Testis (tissue), 3 donors: ENCODE measurements around the gene NBAS. TPM values are rescaled to one million over a fixed set of nuclear protein-coding genes. Genes with fewer than 3 reads are reported as not detected.

Experiments
- DNase-seq: peaks from one replicate; pipeline ENCODE4 v3.0.0-alpha.2; 2019
- H3K27ac ChIP-seq, 2 donors: fragments of 200-600 bp; sonication (generic); one replicate each; pipeline ENCODE4 v1.5.1; 2019
- H3K27me3 ChIP-seq: fragments of 200-600 bp; sonication (generic); one replicate; pipeline ENCODE4 v1.5.1; 2019
- H3K36me3 ChIP-seq: fragments of 200-600 bp; sonication (generic); one replicate; pipeline ENCODE4 v1.5.1; 2017; ENCODE audit warnings: low read depth; ENCODE audit errors: missing control alignments
- H3K4me1 ChIP-seq: fragments of 200-600 bp; sonication (generic); one replicate; pipeline ENCODE4 v1.5.1; 2019
- H3K4me3 ChIP-seq, 2 donors: fragments of 200-600 bp; sonication (generic); one replicate each; pipeline ENCODE4 v1.5.1; 2017 to 2019
- H3K9me3 ChIP-seq: fragments of 200-600 bp; sonication (generic); one replicate; pipeline ENCODE4 v1.5.1; 2017
- CTCF ChIP-seq, 3 experiments: fragments of 450-650 bp in 2 of 3; fragments of 200-600 bp in 1 of 3; sonication (generic) in 1 of 3; IDR thresholded peaks; one replicate each; pipeline ENCODE4 v1.5.1; 2016 to 2019; ENCODE audit warnings: antibody characterized with exemption in 3 of 3, mild to moderate bottlenecking in 2 of 3, moderate library complexity in 1 of 3
- POLR2A ChIP-seq: fragments of 450-650 bp; IDR thresholded peaks from one replicate; pipeline ENCODE4 v1.6.1; 2017; ENCODE audit warnings: antibody characterized with exemption, mild to moderate bottlenecking, moderate library complexity
- WGBS, 2 donors: methylation state at CpG; one replicate each; pipeline ENCODE4 v1.1.5; 2018; 5-methylcytosine and 5-hydroxymethylcytosine counted together
- intact Hi-C: fragments of 100-400 bp; cut with DNase I; formaldehyde crosslinking; loops from one replicate; pipeline ENCODE4 v1.15.1; 2023; ENCODE audit warnings: low total_unique reads
- polyA plus RNA-seq: library from polyadenylated mRNA; stranded (reverse); fragments of 350-450 nt; fragmentation: Illumina TruSeq; extraction: RNeasy Lipid Tissue Mini Kit (QIAGEN cat#74804); gene quantifications from one replicate; pipeline ENCODE4 v1.2.3, GENCODE V29; 2014; ENCODE audit warnings: low read depth, low replicate concordance; ENCODE audit not compliant: insufficient read depth
- total RNA-seq, 2 donors: library from RNA; depleted of rRNA; stranded (reverse); fragments of >200 nt; gene quantifications; one replicate each; pipeline ENCODE4 v1.2.3, GENCODE V29; 2016

Gene NBAS
- total and polyA plus RNA-seq, 3 donors from 2014 or later = 75.8 to 84.2 (median 79.7) TPM

DNA sequence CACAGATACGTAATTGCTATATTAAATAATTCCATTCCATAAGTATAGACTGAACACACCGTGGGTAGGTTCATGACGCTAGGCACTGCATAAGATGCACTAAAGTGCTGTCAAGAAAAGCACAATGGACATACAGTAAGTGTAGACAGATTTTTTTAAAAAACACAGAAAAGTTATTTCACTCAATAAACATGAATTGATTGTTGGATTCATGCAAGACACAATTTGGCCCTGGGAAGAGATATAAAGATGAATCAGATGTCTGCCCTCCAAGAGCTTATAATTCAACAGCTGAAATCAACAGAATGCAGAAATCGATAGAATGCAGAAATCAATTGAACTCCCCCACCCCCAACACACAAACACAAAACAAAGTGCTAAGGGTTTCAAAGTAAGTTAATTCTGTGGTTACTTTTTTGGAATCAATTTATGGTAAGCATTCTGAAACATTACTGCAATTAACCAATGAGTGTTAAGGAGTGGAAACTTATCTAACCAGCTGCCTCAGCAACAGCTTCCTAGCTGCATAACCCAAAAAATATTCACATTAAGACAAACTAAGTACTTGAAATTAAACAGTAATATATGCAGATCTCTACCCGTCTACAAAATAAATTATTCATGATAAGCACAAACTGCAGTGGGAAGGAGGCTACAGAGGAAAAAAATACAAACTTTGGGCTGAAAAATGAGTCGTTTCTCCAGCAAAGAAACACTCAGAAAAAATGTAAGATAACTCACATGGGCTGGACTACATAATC, 1.6 kb downstream of the NBAS start:
- H3K27ac ChIP-seq = no peak overlapping the region
- H3K4me3 ChIP-seq = peak overlapping the region in 1 of 2 donors; percentile 91
- DNase-seq = no peak
- no peak for TF ChIP-seq POLR2A
- TF ChIP-seq CTCF (IDR thresholded peaks at IDR 0.05) = no peak
- H3K9me3 ChIP-seq = no peaks in the 10 kb centered on the region
- WGBS, 2 donors = 43 to 51% methylated on average over 6 of the region's 6 CpGs
- no peaks in the 10 kb centered on the region for H3K36me3 ChIP-seq
- H3K27me3 ChIP-seq = no peaks in the 10 kb centered on the region
- peaks cover 10% of the 10 kb centered on the region for H3K4me1 ChIP-seq
- intact Hi-C loops = no loop called here

DNA sequence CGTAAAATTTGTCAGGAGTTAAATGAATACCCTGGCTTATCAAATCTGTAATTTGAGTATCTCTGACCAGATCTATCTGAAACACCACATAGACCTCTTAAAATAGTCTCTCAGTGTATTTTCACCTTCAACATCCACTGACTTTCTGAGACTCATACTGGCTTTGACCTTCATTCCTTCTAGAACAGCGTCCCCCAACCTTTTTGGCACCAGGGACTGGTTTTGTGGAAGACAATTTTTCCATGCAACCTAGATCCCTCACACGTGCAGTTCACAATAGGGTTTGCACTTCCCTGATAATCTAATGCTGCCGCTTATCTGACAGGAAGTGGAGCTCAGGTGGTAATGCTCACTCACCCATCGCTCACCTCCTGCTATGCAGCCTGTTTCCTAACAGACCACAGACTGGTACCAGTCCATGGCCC, 3.2 kb downstream of the NBAS start:
- no peak for DNase-seq
- WGBS, 2 donors = 69 to 75% methylated on average over 5 of the region's 5 CpGs
- H3K4me1 ChIP-seq = peaks cover 10% of the 10 kb centered on the region
- no peaks in the 10 kb centered on the region for H3K9me3 ChIP-seq
- H3K4me3 ChIP-seq = no peak overlapping the region
- no peak for TF ChIP-seq POLR2A
- TF ChIP-seq CTCF (IDR thresholded peaks at IDR 0.05) = no peak
- no peaks in the 10 kb centered on the region for H3K27me3 ChIP-seq
- intact Hi-C loops = no loop called here
- H3K36me3 ChIP-seq = no peaks in the 10 kb centered on the region
- no peak overlapping the region for H3K27ac ChIP-seq

- Histone ChIP-seq H3K9me3 (no peaks in the 10 kb centered on the region), H3K4me1 (peaks cover 10% of the 10 kb centered on the region), H3K27me3 (no peaks in the 10 kb centered on the region), H3K27ac (no peak overlapping the region), H3K36me3 (no peaks in the 10 kb centered on the region), H3K4me3 (no peak overlapping the region)
- no peak for DNase-seq
- TF ChIP-seq CTCF (IDR thresholded peaks at IDR 0.05) (no peak), POLR2A (no peak)
- WGBS, 2 donors = 92 to 93% methylated on average over 4 of the region's 4 CpGs
- intact Hi-C loops = no loop called here
These were observed 4.7 kb downstream of the NBAS start for GRCh38 chr2:15556311-15556930.

GRCh38 chr2:15555760-15556193, 5.4 kb downstream of the NBAS start:
- intact Hi-C loops = no loop called here
- TF ChIP-seq CTCF (IDR thresholded peaks at IDR 0.05) (no peak), POLR2A (no peak)
- Histone ChIP-seq H3K27me3 (no peaks in the 10 kb centered on the region), H3K4me1 (peaks cover 10% of the 10 kb centered on the region), H3K4me3 (no peak overlapping the region), H3K36me3 (no peaks in the 10 kb centered on the region), H3K27ac (no peak overlapping the region), H3K9me3 (no peaks in the 10 kb centered on the region)
- 84 to 91% methylated on average over 3 of the region's 3 CpGs for WGBS, 2 donors
- DNase-seq = no peak
